ENCODE measurements around the gene PLA2G3. TPM values are rescaled to one million over a fixed set of nuclear protein-coding genes. Genes with fewer than 3 reads are reported as not detected.
A peak's percentile ranks its signal among the peaks of the same experiment; 100 is the strongest.

PLA2G3 gene
- polyA plus RNA-seq, 1 experiment: 0.10 TPM

DNA sequence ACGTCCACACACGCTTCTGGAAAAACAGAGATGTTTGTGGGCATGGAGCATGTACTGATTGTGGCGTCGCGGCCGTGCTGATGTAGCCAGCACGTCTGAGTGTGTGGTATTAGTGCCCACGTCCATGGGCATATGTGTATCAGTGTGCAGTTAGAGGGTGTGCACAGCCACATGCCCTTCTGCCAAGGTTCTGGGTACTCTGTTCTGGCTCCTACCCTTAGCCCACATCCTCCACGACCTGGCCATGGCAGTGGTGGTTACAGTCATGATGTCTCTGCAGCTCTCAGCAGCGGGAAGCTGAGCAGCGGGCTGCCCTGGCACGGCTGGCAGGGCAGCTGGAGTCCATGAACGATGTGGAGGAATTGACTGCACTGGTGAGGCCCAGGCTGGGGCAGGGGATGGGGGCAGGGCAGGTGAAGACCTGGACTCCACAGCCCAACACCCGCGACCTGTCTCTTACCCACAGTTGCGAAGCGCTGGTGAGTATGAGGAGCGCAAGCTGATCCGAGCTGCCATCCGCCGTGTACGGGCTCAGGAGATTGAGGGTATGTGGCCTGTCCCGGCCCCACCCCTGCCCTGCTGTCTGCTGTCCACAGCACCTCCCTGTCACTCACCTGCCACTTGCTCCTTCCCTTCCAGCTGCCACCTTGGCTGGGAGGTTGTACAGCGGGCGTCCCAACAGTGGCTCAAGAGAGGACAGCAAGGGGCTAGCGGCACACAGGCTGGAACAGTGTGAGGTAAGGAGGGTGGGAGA lies 51.9 kb downstream of the PLA2G3 start:
- Histone ChIP-seq H3K27me3 (ENCODE audit: control insufficient read depth, insufficient read depth, low read length) (no peaks in the 10 kb centered on the region), H3K27ac (ENCODE audit: low read depth, low read length) (no peak overlapping the region), H3K9me3 (ENCODE audit: control insufficient read depth, insufficient read depth, low read length) (no peaks in the 10 kb centered on the region; the same call in 1 of the 2 replicates), H3K4me3 (ENCODE audit: low read depth, low read length) (no peak overlapping the region)
- ChIA-PET POLR2A (interaction anchor here (0.7 kb wide), 1 partner anchor 13 kb away, joined by 3 read pairs; no protein-coding TSS in a partner anchor), CTCF (interaction anchor here (1.0 to 8.6 kb wide), 3 partner anchors 60 to 143 kb away, joined by 5 to 85 read pairs (median 7); no protein-coding TSS in a partner anchor)
- DNase-seq (ENCODE audit: low read depth, low spot score): no peak
- TF ChIP-seq, protein P1, sequence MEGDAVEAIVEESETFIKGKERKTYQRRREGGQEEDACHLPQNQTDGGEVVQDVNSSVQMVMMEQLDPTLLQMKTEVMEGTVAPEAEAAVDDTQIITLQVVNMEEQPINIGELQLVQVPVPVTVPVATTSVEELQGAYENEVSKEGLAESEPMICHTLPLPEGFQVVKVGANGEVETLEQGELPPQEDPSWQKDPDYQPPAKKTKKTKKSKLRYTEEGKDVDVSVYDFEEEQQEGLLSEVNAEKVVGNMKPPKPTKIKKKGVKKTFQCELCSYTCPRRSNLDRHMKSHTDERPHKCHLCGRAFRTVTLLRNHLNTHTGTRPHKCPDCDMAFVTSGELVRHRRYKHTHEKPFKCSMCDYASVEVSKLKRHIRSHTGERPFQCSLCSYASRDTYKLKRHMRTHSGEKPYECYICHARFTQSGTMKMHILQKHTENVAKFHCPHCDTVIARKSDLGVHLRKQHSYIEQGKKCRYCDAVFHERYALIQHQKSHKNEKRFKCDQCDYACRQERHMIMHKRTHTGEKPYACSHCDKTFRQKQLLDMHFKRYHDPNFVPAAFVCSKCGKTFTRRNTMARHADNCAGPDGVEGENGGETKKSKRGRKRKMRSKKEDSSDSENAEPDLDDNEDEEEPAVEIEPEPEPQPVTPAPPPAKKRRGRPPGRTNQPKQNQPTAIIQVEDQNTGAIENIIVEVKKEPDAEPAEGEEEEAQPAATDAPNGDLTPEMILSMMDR (IDR thresholded peaks at IDR 0.05; ENCODE audit: low read depth, low read length): no peak

DNA sequence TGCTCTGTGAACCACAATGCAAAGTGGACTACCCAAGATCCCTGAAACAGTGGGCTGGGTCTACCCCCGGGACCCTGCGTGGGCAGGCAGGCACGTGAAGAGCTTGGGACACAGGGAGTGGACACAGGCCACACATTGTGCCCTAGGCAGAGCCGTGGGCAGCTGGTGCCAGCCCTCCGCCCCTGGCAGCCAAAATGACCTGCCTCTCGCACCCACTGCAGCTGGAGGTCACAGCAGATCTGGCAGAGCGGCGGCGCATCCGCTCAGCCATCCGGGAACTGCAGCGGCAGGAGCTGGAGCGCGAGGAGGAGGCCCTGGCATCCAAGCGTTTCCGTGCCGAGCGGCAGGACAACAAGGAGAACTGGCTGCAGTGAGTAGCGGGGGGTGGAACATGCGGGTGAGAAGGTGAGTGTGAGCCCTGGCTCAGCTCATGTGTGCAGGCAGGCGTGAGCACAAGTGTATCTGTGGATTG lies 52.5 kb downstream of the PLA2G3 start:
- ChIA-PET POLR2A (no interaction called here), CTCF (interaction anchor here (0.5 to 8.6 kb wide), 4 partner anchors 61 to 142 kb away, joined by 3 to 85 read pairs (median 6); no protein-coding TSS in a partner anchor)
- H3K4me3 ChIP-seq (ENCODE audit: low read depth, low read length): no peak overlapping the region
- TF ChIP-seq, protein P1 (IDR thresholded peaks at IDR 0.05; ENCODE audit: low read depth, low read length): no peak
- no peaks in the 10 kb centered on the region for H3K27me3 ChIP-seq (ENCODE audit: control insufficient read depth, insufficient read depth, low read length)
- no peak overlapping the region for H3K27ac ChIP-seq (ENCODE audit: low read depth, low read length)
- DNase-seq (ENCODE audit: low read depth, low spot score): no peak
- H3K9me3 ChIP-seq (ENCODE audit: control insufficient read depth, insufficient read depth, low read length): no peaks in the 10 kb centered on the region; the same call in 1 of the 2 replicates

DNA sequence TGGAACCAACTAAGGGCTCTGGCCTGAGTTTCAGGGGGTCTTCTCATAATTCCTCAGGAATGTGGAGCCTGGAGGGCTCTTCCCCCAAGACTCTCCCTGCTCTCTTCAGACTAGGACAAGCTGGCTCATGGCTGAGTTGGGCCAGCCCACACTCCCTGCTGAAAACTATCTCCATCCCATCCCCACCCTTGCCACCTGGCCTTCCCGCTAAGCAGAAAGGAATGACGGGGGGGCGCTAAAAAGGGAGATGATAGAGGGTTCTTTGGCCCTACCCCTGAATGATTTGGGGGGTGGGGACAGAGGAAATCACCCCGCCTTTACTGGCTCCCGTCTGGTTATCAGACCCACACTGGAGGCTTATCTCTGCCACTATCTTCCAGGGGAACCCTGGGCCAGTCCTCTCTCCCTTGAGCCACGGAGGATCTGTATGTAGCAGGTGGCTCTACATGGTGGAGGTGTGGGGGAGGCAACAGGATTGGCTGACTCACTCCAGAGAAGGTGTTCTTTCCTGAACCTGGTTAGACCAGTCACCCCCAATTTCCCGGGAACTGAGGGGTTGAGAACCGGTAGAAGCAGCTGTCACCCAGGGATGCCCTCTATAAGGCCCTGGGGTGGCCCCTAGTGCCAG lies 53.5 kb downstream of the PLA2G3 start:
- no peak overlapping the region for H3K4me3 ChIP-seq (ENCODE audit: low read depth, low read length)
- POLR2A ChIA-PET: no interaction called here

DNA sequence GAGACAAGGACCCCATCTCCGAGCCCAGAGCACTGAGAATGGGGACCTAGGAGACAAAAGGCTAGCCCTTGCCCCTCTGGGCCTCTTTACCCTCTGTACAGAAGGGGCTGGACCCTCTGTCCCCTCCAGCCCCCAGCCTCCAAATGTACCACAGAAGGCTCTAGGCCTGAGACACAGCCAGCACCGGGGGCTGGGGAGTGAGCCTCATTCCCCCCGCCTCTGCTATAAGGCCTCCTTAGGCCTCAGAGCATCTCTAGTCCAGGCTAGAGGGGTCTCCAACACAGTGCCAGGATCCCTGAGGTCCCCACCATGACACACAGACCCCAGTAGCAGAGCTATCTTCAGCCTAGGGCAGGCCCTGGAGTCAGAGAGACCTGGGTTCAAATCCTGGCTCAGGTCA lies 54.4 kb downstream of the PLA2G3 start:
- Histone ChIP-seq H3K4me3 (ENCODE audit: low read depth, low read length) (no peak overlapping the region), H3K27me3 (ENCODE audit: control insufficient read depth, insufficient read depth, low read length) (no peaks in the 10 kb centered on the region), H3K9me3 (ENCODE audit: control insufficient read depth, insufficient read depth, low read length) (no peaks in the 10 kb centered on the region; the same call in 1 of the 2 replicates), H3K27ac (ENCODE audit: low read depth, low read length) (peak overlapping the region; percentile 47)
- ChIA-PET CTCF (interaction anchor here (0.6 to 8.6 kb wide), 8 partner anchors 22 to 166 kb away, joined by 3 to 85 read pairs (median 10); partner anchors contain the start of genes MORC2, SELENOM and TUG1), POLR2A (interaction anchor here (6.3 kb wide), 1 partner anchor 117 kb away, joined by 94 read pairs; the partner anchor contains the start of genes MORC2 and TUG1)
- TF ChIP-seq, protein P1 (IDR thresholded peaks at IDR 0.05; ENCODE audit: low read depth, low read length): no peak
- no peak for DNase-seq (ENCODE audit: low read depth, low spot score)

More for the DNA sequence above, 53.5 kb downstream of the PLA2G3 start:
- no peaks in the 10 kb centered on the region for H3K27me3 ChIP-seq (ENCODE audit: control insufficient read depth, insufficient read depth, low read length)
- CTCF ChIA-PET: interaction anchor here (0.5 to 8.6 kb wide), 6 partner anchors 64 to 326 kb away, joined by 3 to 85 read pairs (median 4); partner anchors contain the start of genes MORC2 and TUG1
- DNase-seq (ENCODE audit: low read depth, low spot score): no peak
- TF ChIP-seq, protein P1 (IDR thresholded peaks at IDR 0.05; ENCODE audit: low read depth, low read length): no peak
- H3K9me3 ChIP-seq (ENCODE audit: control insufficient read depth, insufficient read depth, low read length): no peaks in the 10 kb centered on the region; the same call in 1 of the 2 replicates
- peak overlapping the region; percentile 47 for H3K27ac ChIP-seq (ENCODE audit: low read depth, low read length)

Data from AG04450 (cell line).